ENCODE measurements around the gene EBI3. TPM values are rescaled to one million over a fixed set of nuclear protein-coding genes. Genes with fewer than 3 reads are reported as not detected.

EBI3 gene
- total and polyA plus RNA-seq, 2 of the 8 experiments (the other 6 are each of a cell fraction or from before 2014, with no cell fraction given) = 0.99 to 8.4 TPM

GRCh38 chr19:4187313-4188122 is 41.8 kb upstream of the EBI3 start:
- H3K23ac ChIP-seq (ENCODE audit: insufficient read length) = no peak overlapping the region
- no peak overlapping the region; the same call in 1 of the 2 replicates for H4K8ac ChIP-seq (ENCODE audit: extremely low read depth, insufficient read depth, low read length)
- no peak overlapping the region for H3K56ac ChIP-seq (replicated peaks; ENCODE audit: insufficient read length, low read depth, low read length)
- H3K79me1 ChIP-seq (ENCODE audit: low read depth, low read length) = no peaks in the 10 kb centered on the region
- H2BK120ac ChIP-seq (replicated peaks; ENCODE audit: low read depth, low read length) = no peak overlapping the region
- H2AFZ ChIP-seq (ENCODE audit: low read length) = no peak overlapping the region
- no peak overlapping the region for H3K18ac ChIP-seq (ENCODE audit: extremely low read depth, low read length)
- no peak overlapping the region for H2BK12ac ChIP-seq (ENCODE audit: low read depth, low read length)
- H2BK20ac ChIP-seq (ENCODE audit: low read length) = no peak overlapping the region
- ChIA-PET CTCF (ENCODE audit: partially characterized antibody) (interaction anchor here (0.6 to 2.5 kb wide), 6 partner anchors 13 to 962 kb away, joined by 3 to 14 read pairs (median 3); no protein-coding TSS in a partner anchor), POLR2A (ENCODE audit: partially characterized antibody) (interaction anchor here (0.7 to 1.5 kb wide), 2 partner anchors 159 to 204 kb away, joined by 3 read pairs; no protein-coding TSS in a partner anchor)
- 0 out of 7 replicates have a peak, but pooled peaks cover 0 to 2% (median 0%) of the 10 kb centered on the region in 4 experiments for H3K27me3 ChIP-seq (replicated peaks in 1 of 4; ENCODE audit: control insufficient read depth in 3 of 4, extremely low read depth in 1 of 4, insufficient read depth in 3 of 4, low read length in 3 of 4)
- no peak overlapping the region for H4K91ac ChIP-seq (replicated peaks; ENCODE audit: insufficient read length, low read length)
- H2AK5ac ChIP-seq (ENCODE audit: low read depth, low read length) = no peak overlapping the region
- no peak for FAIRE-seq
- H3K4me1 ChIP-seq (replicated peaks in 1 of 4; ENCODE audit: control insufficient read depth in 3 of 4, insufficient read depth in 4 of 4, low read length in 3 of 4) = no peaks in the 10 kb centered on the region; a peak in 1 of 7 replicates
- no peak for DNase-seq (ENCODE audit: low read depth in 1 of 2, low spot score in 2 of 2)
- no peak overlapping the region for H2BK15ac ChIP-seq (ENCODE audit: low read length)
- H3K4me3 ChIP-seq (ENCODE audit: extremely low read depth in 1 of 4, insufficient read depth in 2 of 4, low read depth in 3 of 4, low read length in 4 of 4) = no peak overlapping the region
- no peak overlapping the region for H3K14ac ChIP-seq (ENCODE audit: insufficient read length)
- no peak overlapping the region for H3K4me2 ChIP-seq (ENCODE audit: insufficient read depth in 1 of 2, low read depth in 2 of 2, low read length in 2 of 2)
- H3K27ac ChIP-seq (ENCODE audit: low read depth, low read length) = no peak overlapping the region
- H3K36me3 ChIP-seq (ENCODE audit: control insufficient read depth in 2 of 4, insufficient read depth in 4 of 4, low read length in 3 of 4) = no peaks in the 10 kb centered on the region
- 87% methylated on average over 10 of the region's 10 CpGs; no CpG with 5 or more reads in 1 of the 2 experiments for WGBS, 2 experiments (ENCODE audit: extremely low coverage in 1 of 2, insufficient coverage in 1 of 2, insufficient read length in 1 of 2, insufficient replicate concordance in 2 of 2, low coverage in 1 of 2, low lambda C conversion rate in 2 of 2, missing lambda C conversion rate in 1 of 2)
- H3K9me3 ChIP-seq (ENCODE audit: insufficient read depth in 2 of 2, low read depth in 1 of 2, low read length in 1 of 2) = no peaks in the 10 kb centered on the region
- H3K79me2 ChIP-seq (ENCODE audit: control insufficient read depth in 1 of 2, insufficient read depth in 2 of 2, low read length in 2 of 2) = no peaks in the 10 kb centered on the region
- H2BK5ac ChIP-seq (ENCODE audit: low read depth, low read length) = no peak overlapping the region
- peaks cover 8% of the 10 kb centered on the region; the same call in 1 of the 2 replicates for H3K23me2 ChIP-seq (ENCODE audit: low read depth, low read length)
- no peak overlapping the region for H3K4ac ChIP-seq (replicated peaks; ENCODE audit: insufficient read length, low read depth, low read length)
- H4K5ac ChIP-seq (ENCODE audit: insufficient read length, low read depth, low read length) = no peak overlapping the region
- H4K20me1 ChIP-seq (replicated peaks in 1 of 2; ENCODE audit: control insufficient read depth in 1 of 2, insufficient read depth in 2 of 2, low read length in 2 of 2) = no peaks in the 10 kb centered on the region
- no peak for TF ChIP-seq CHD1 (IDR thresholded peaks at IDR 0.05; ENCODE audit: low read depth, low read length)
- no peak for TF ChIP-seq FOSL1 (IDR thresholded peaks at IDR 0.05; ENCODE audit: insufficient read depth, low read depth, low read length)
- no peak for TF ChIP-seq E2F6 (IDR thresholded peaks at IDR 0.05)
- no peak for TF ChIP-seq KDM1A (IDR thresholded peaks at IDR 0.05; ENCODE audit: borderline replicate concordance, low read length)
- TF ChIP-seq SP2 (IDR thresholded peaks at IDR 0.05; ENCODE audit: low read length) = no peak
- no peak for TF ChIP-seq SP1 (IDR thresholded peaks at IDR 0.05; ENCODE audit: low read depth, low read length)
- H3K9ac ChIP-seq (replicated peaks in 1 of 4; ENCODE audit: extremely low read depth in 1 of 4, low read depth in 3 of 4, low read length in 3 of 4) = no peak overlapping the region

Data from H1 (cell line).